Heart left ventricle (tissue), 13 donors: ENCODE data around the gene SH3TC1.

Source experiments
- POLR2A ChIP-seq, 2 donors: fragments of 450-650 bp; IDR thresholded peaks; one replicate each; pipeline ENCODE4 v1.6.1; 2017; ENCODE audit warnings: antibody characterized with exemption in 2 of 2, mild to moderate bottlenecking in 2 of 2, moderate library complexity in 2 of 2
- TF ChIP-seq, protein P1 (sequence below), 12 donors: fragments of 200-600 bp; sonication (generic) in 4 of 12; IDR thresholded peaks; one replicate each; pipeline versions ENCODE4 v1.5.0 to v1.8.0; 2018 to 2022; ENCODE audit warnings: antibody characterized with exemption in 12 of 12, mild to moderate bottlenecking in 5 of 12
- donor health status: ischemic (EF 13 %, LVEDD 7.1; RV severe dilation, severe dysfunction).
- donor health status: DM: no; HTN: yes; CAD: no.
- donor health status: DM: no; HTN: no; CAD: no.
- donor health status: ischemic (EF 25% LVEDD 6.9; RV normal size, moderate dysfunction).
- donor health status: ischemic (EF 25% LVEDD 5.7; RV mildly dilated, moderate dysfunction).
- donor health status: ischemic (EF 35%, LVEDD 5.7; RV mildly dilated, moderate dysfunction).
- donor health status: nonischemic (EF 11% LVEDD 7.7; RV severe dilation, severe dysfunction).
- donor health status: DM: yes; HTN: yes; CAD: no.
- donor health status: PGD.
- donor health status: ischemic (EF 29% LVEDD 5.4; RV normal size, mild dysfunction).
- donor health status: nonischemic (EF 23%, LVEDD 6.1; RV moderate dilation, normal function).

GRCh38 chr4:8194306-8195242 lies 4.5 kb upstream of the SH3TC1 start:
- TF ChIP-seq POLR2A (IDR thresholded peaks at IDR 0.05) = no peak
- TF ChIP-seq, protein P1, sequence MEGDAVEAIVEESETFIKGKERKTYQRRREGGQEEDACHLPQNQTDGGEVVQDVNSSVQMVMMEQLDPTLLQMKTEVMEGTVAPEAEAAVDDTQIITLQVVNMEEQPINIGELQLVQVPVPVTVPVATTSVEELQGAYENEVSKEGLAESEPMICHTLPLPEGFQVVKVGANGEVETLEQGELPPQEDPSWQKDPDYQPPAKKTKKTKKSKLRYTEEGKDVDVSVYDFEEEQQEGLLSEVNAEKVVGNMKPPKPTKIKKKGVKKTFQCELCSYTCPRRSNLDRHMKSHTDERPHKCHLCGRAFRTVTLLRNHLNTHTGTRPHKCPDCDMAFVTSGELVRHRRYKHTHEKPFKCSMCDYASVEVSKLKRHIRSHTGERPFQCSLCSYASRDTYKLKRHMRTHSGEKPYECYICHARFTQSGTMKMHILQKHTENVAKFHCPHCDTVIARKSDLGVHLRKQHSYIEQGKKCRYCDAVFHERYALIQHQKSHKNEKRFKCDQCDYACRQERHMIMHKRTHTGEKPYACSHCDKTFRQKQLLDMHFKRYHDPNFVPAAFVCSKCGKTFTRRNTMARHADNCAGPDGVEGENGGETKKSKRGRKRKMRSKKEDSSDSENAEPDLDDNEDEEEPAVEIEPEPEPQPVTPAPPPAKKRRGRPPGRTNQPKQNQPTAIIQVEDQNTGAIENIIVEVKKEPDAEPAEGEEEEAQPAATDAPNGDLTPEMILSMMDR (IDR thresholded peaks at IDR 0.05) = no peak
